Measurements from ENCODE around the gene TMEM151B. TPM values are rescaled to one million over a fixed set of nuclear protein-coding genes. Genes with fewer than 3 reads are reported as not detected.

TMEM151B gene
- total RNA-seq, 1 experiment from 2014 or later, result not detected

- TF ChIP-seq SRF (IDR thresholded peaks at IDR 0.05; ENCODE audit: low read depth), result no peak
These were observed 31.7 kb downstream of the TMEM151B start (continued) for GRCh38 chr6:44301782-44302564.

DNA sequence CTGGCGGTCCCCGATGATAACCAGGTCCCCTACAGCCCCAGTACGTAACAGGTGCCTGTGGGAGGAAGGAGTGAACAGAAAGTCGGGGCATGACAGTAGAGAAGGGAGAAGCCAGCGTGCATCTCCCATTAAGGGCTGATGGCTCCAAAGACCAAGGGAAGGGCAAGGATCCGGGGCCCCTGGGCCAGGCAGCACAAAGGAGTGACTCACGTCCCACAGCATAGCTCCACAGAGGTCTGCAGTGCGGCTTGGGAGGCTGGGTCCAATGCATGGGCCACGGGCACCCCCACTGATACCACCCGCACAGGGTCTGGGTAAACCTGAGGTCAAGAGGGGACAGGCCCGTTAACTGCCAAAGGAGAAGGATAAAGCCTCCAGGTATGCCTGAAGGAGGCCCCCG lies 32.6 kb downstream of the TMEM151B start:
- intact Hi-C loops (cut with micrococcal nuclease), result no loop called here

GRCh38 chr6:44303842-44304241 lies 33.6 kb downstream of the TMEM151B start:
- POLR2A ChIA-PET, result no interaction called here
- BruUV-seq (replicated peaks), result no TSS peak
- CTCF ChIA-PET, result interaction anchor here (1.0 kb wide), 1 partner anchor 9 kb away, joined by 4 read pairs; the partner anchor contains the start of gene AARS2
- TF ChIP-seq POLR2A (IDR thresholded peaks at IDR 0.05; ENCODE audit: borderline replicate concordance, extremely low read depth, insufficient read depth, insufficient read length), result no peak
- TF ChIP-seq EZH2 (IDR thresholded peaks at IDR 0.05), result no peak
- TF ChIP-seq FOSL1 (IDR thresholded peaks at IDR 0.05; ENCODE audit: low read depth), result no peak
- TF ChIP-seq EZH2phosphoT487 (IDR thresholded peaks at IDR 0.05; ENCODE audit: borderline replicate concordance), result no peak
- no peak for TF ChIP-seq TCF7L2 (IDR thresholded peaks at IDR 0.05; ENCODE audit: borderline replicate concordance, extremely low read depth, insufficient read depth, insufficient read length)
- TF ChIP-seq JUND (IDR thresholded peaks at IDR 0.05), result no peak
- TF ChIP-seq ZFX (IDR thresholded peaks at IDR 0.05), result no peak
- TF ChIP-seq REST (IDR thresholded peaks at IDR 0.05; ENCODE audit: low read depth), result no peak
- TF ChIP-seq ZNF274 (IDR thresholded peaks at IDR 0.05; ENCODE audit: low read depth, low read length), result no peak
- TF ChIP-seq, protein P1, sequence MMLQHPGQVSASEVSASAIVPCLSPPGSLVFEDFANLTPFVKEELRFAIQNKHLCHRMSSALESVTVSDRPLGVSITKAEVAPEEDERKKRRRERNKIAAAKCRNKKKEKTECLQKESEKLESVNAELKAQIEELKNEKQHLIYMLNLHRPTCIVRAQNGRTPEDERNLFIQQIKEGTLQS (IDR thresholded peaks at IDR 0.05), result no peak
- TF ChIP-seq EGR1 (IDR thresholded peaks at IDR 0.05; ENCODE audit: low read depth), result no peak
- TF ChIP-seq CEBPB (IDR thresholded peaks at IDR 0.05; ENCODE audit: low read depth), result no peak
- TF ChIP-seq CBX3 (IDR thresholded peaks at IDR 0.05; ENCODE audit: low read depth), result no peak
- no peak for TF ChIP-seq YY1 (IDR thresholded peaks at IDR 0.05; ENCODE audit: extremely low read depth, insufficient replicate concordance, low read depth, low read length)
- no peak for TF ChIP-seq SP1 (IDR thresholded peaks at IDR 0.05; ENCODE audit: low read depth)

More for the DNA sequence above, 32.6 kb downstream of the TMEM151B start:
- BruUV-seq (replicated peaks), result no TSS peak
- no peak overlapping the region for H3K4me2 ChIP-seq (ENCODE audit: low read length)
- H3K9ac ChIP-seq (ENCODE audit: low read length), result no peak overlapping the region
- ChIA-PET POLR2A (no interaction called here), CTCF (interaction anchor here (1.0 to 1.2 kb wide), 2 partner anchors 10 to 79 kb away, joined by 3 to 4 read pairs; partner anchors contain the start of gene AARS2), RAD21 (ENCODE audit: low non-redundant PET in 1 of 2, low total read pairs in 2 of 2, uncharacterized antibody in 2 of 2, unreplicated experiment in 2 of 2) (no interaction called here)
- DNase-seq (ENCODE audit: low read depth, low spot score) (no peak), ATAC-seq (no peak)
- no peak overlapping the region for H3K4me3 ChIP-seq (replicated peaks in 1 of 2; ENCODE audit: low read depth in 1 of 2, low read length in 2 of 2)
- H3K4me1 ChIP-seq (ENCODE audit: control insufficient read depth in 1 of 2, insufficient read depth in 2 of 2, low read length in 2 of 2), result no peaks in the 10 kb centered on the region
- H3K9me2 ChIP-seq (ENCODE audit: insufficient read depth), result no peaks in the 10 kb centered on the region
- H4K20me1 ChIP-seq (ENCODE audit: insufficient read depth), result no peaks in the 10 kb centered on the region
- peaks cover 25 to 53% of the 10 kb centered on the region in 2 experiments for H3K36me3 ChIP-seq (ENCODE audit: control insufficient read depth in 1 of 2, insufficient read depth in 2 of 2, low read length in 2 of 2)
- no peak for TF ChIP-seq YY1 (IDR thresholded peaks at IDR 0.05; ENCODE audit: extremely low read depth, insufficient replicate concordance, low read depth, low read length)
- no peak overlapping the region for H2AFZ ChIP-seq (ENCODE audit: low read depth, low read length, poor library complexity, severe bottlenecking)
- H3K27me3 ChIP-seq (ENCODE audit: insufficient read depth, low read length), result no peaks in the 10 kb centered on the region
- H3K9me3 ChIP-seq (ENCODE audit: control insufficient read depth in 1 of 2, insufficient read depth in 1 of 2, low read depth in 1 of 2, low read length in 2 of 2), result no peaks in the 10 kb centered on the region
- no peaks in the 10 kb centered on the region for H3K79me2 ChIP-seq (ENCODE audit: insufficient read depth, low read length)
- H3K27ac ChIP-seq (ENCODE audit: low read depth, low read length), result no peak overlapping the region

More at GRCh38 chr6:44303842-44304241, 33.6 kb downstream of the TMEM151B start:
- Histone ChIP-seq H3K36me3 (ENCODE audit: control insufficient read depth in 1 of 2, insufficient read depth in 2 of 2, low read length in 2 of 2) (peaks cover 28 to 54% of the 10 kb centered on the region in 2 experiments), H3K4me2 (ENCODE audit: low read length) (no peak overlapping the region), H3K27me3 (ENCODE audit: insufficient read depth, low read length) (no peaks in the 10 kb centered on the region), H3K9ac (ENCODE audit: low read length) (no peak overlapping the region), H3K9me3 (ENCODE audit: control insufficient read depth in 1 of 2, insufficient read depth in 1 of 2, low read depth in 1 of 2, low read length in 2 of 2) (no peaks in the 10 kb centered on the region), H3K4me1 (ENCODE audit: control insufficient read depth in 1 of 2, insufficient read depth in 2 of 2, low read length in 2 of 2) (no peaks in the 10 kb centered on the region), H4K20me1 (ENCODE audit: insufficient read depth) (no peaks in the 10 kb centered on the region), H3K79me2 (ENCODE audit: insufficient read depth, low read length) (no peaks in the 10 kb centered on the region), H3K27ac (ENCODE audit: low read depth, low read length) (no peak overlapping the region), H2AFZ (ENCODE audit: low read depth, low read length, poor library complexity, severe bottlenecking) (no peak overlapping the region), H3K9me2 (ENCODE audit: insufficient read depth) (no peaks in the 10 kb centered on the region), H3K4me3 (replicated peaks in 1 of 2; ENCODE audit: low read depth in 1 of 2, low read length in 2 of 2) (no peak overlapping the region)
- intact Hi-C loops (cut with micrococcal nuclease), result loop anchor here (1.0 kb wide), 1 partner anchor 36 kb away; no protein-coding TSS in a partner anchor
- no peak for ATAC-seq
- no peak for DNase-seq (ENCODE audit: low read depth, low spot score)
- RAD21 ChIA-PET (ENCODE audit: low non-redundant PET in 1 of 2, low total read pairs in 2 of 2, uncharacterized antibody in 2 of 2, unreplicated experiment in 2 of 2), result no interaction called here

All from HCT116 (cell line).